ENCODE data around the gene ACSS2. TPM values are rescaled to one million over a fixed set of nuclear protein-coding genes. Genes with fewer than 3 reads are reported as not detected.

The ACSS2 gene
- total and polyA plus RNA-seq, 10 of the 15 experiments (the other 5 are each of a cell fraction or from before 2014, with no cell fraction given) = 2.8 to 37.2 (median 24.2) TPM

DNA sequence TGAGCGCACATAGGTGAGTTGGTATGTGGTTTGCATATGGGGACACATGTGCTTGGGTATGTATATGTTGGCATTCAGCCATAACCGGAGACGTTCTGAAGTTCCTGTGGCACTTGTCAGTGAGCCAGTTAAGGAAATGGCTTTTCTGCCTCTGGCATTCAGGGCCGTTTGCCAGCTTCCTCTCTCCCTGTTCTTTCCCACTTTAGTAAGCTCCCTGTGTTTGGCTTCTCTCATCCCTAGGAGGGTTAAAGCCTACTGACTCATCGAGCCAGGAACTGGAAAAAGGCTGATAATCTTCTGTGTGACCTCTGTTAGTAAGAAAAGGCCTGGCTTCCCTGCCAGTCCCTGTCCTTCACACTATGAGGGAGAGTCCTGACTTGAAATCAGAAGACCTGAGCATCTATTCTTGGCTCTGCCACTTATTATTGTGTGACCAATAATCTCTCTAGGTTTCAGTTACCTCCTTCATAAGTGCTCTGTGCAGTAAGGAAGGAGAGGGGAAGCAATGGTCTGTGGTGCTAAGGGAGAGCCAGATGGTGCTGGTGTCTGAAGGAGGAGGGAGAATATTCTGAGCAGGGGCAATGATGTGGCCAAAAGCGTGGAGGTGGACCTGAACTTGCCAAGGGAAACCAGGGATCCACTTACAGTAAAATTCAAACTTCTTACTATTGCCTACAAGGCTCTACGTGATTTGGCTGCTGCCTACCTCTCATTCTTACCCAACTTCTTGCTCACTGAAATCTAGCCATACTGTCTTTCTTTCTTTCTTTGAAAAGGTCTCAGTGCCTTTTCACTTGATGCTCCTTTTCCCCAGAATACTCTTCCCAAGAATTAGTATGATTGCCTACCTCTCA, 31.4 kb downstream of the ACSS2 start:
- ATAC-seq (no peak), FAIRE-seq (no peak), DNase-seq (ENCODE audit: low read depth, low spot score) (no peak)
- POLR2A ChIA-PET = interaction anchor here (0.6 kb wide), 1 partner anchor 34 kb away, joined by 3 read pairs; no protein-coding TSS in a partner anchor
- RAD21 ChIA-PET (ENCODE audit: unreplicated experiment) = interaction anchor here (0.7 kb wide), 1 partner anchor 15 kb away, joined by 6 read pairs; no protein-coding TSS in a partner anchor
- Histone ChIP-seq H3K27ac (ENCODE audit: control insufficient read depth, insufficient read depth) (no peak overlapping the region), H3K36me3 (ENCODE audit: control insufficient read depth in 2 of 2, insufficient read depth in 2 of 2, low read length in 1 of 2) (no peaks in the 10 kb centered on the region), H4K20me1 (ENCODE audit: control insufficient read depth, insufficient read depth) (no peaks in the 10 kb centered on the region), H3K4me2 (ENCODE audit: control insufficient read depth, insufficient read depth) (no peak overlapping the region), H3K9ac (ENCODE audit: control insufficient read depth, insufficient read depth, low read length) (no peak overlapping the region), H2AFZ (ENCODE audit: control insufficient read depth, low read depth, low read length) (no peak overlapping the region), H3K4me1 (ENCODE audit: control insufficient read depth, insufficient read depth, low read length) (no peaks in the 10 kb centered on the region), H3K4me3 (no peak overlapping the region), H3K9me3 (replicated peaks; ENCODE audit: control insufficient read depth, insufficient read depth, low read length) (no peaks in the 10 kb centered on the region), H3K79me2 (ENCODE audit: control insufficient read depth, insufficient read depth, low read length) (no peaks in the 10 kb centered on the region), H3K27me3 (replicated peaks in 1 of 2; ENCODE audit: control insufficient read depth in 2 of 2, insufficient read depth in 2 of 2, low read length in 1 of 2) (no peaks in the 10 kb centered on the region)
- CTCF ChIA-PET = interaction anchor here (1.3 kb wide), 1 partner anchor 35 kb away, joined by 5 read pairs; the partner anchor contains the start of gene GGT7
- SMC1A ChIA-PET (ENCODE audit: uncharacterized antibody, unreplicated experiment) = no interaction called here
- in situ Hi-C loops (cut with MboI) = no loop called here
- no TSS peak for BruUV-seq (replicated peaks)
- intact Hi-C loops (cut with micrococcal nuclease; ENCODE audit: unreplicated experiment) = no loop called here
- 33% methylated on average over 6 of the region's 7 CpGs for WGBS (ENCODE audit: insufficient coverage, insufficient replicate concordance, low lambda C conversion rate, missing lambda C conversion rate)
- TF ChIP-seq HDAC2 (IDR thresholded peaks at IDR 0.05) (no peak), SUPT20H (IDR thresholded peaks at IDR 0.05; ENCODE audit: borderline replicate concordance, control insufficient read depth, low read depth, low read length) (no peak), BRCA1 (IDR thresholded peaks at IDR 0.05; ENCODE audit: low read depth, low read length) (no peak), MYC (IDR thresholded peaks at IDR 0.05; ENCODE audit: insufficient read depth, insufficient read length, insufficient replicate concordance, low read length, severe bottlenecking) (no peak), MEF2B (IDR thresholded peaks at IDR 0.05; ENCODE audit: partially characterized antibody, poor library complexity, severe bottlenecking) (no peak), YBX1 (IDR thresholded peaks at IDR 0.05) (no peak), MTA3 (IDR thresholded peaks at IDR 0.05; ENCODE audit: borderline replicate concordance, low read length) (no peak), JUNB (IDR thresholded peaks at IDR 0.05) (no peak), BACH1 (IDR thresholded peaks at IDR 0.05; ENCODE audit: borderline replicate concordance) (no peak), PAX8 (IDR thresholded peaks at IDR 0.05) (no peak), KAT2A (conservative IDR thresholded peaks at IDR 0.05; ENCODE audit: control insufficient read depth, low read depth, low read length) (no peak), KLF5 (IDR thresholded peaks at IDR 0.05; ENCODE audit: partially characterized antibody) (no peak), RB1 (IDR thresholded peaks at IDR 0.05; ENCODE audit: borderline replicate concordance) (no peak), SREBF1 (IDR thresholded peaks at IDR 0.05; ENCODE audit: low read length) (no peak), SRF (IDR thresholded peaks at IDR 0.05; ENCODE audit: low read depth in 2 of 2, low read length in 2 of 2) (no peak), TBL1XR1 (IDR thresholded peaks at IDR 0.05; ENCODE audit: low read depth, low read length) (no peak)
- TF ChIP-seq, protein P1, sequence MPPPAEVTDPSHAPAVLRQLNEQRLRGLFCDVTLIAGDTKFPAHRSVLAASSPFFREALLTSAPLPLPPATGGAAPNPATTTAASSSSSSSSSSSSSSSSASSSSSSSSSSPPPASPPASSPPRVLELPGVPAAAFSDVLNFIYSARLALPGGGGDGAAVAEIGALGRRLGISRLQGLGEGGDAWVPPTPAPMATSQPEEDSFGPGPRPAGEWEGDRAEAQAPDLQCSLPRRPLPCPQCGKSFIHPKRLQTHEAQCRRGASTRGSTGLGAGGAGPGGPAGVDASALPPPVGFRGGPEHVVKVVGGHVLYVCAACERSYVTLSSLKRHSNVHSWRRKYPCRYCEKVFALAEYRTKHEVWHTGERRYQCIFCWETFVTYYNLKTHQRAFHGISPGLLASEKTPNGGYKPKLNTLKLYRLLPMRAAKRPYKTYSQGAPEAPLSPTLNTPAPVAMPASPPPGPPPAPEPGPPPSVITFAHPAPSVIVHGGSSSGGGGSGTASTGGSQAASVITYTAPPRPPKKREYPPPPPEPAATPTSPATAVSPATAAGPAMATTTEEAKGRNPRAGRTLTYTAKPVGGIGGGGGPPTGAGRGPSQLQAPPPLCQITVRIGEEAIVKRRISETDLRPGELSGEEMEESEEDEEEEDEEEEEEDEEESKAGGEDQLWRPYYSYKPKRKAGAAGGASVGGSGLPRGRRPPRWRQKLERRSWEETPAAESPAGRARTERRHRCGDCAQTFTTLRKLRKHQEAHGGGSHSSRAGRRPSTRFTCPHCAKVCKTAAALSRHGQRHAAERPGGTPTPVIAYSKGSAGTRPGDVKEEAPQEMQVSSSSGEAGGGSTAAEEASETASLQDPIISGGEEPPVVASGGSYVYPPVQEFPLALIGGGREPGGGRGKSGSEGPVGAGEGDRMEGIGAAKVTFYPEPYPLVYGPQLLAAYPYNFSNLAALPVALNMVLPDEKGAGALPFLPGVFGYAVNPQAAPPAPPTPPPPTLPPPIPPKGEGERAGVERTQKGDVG (CRISPR knock-in tag; IDR thresholded peaks at IDR 0.05) = no peak
- TF ChIP-seq, protein P2, sequence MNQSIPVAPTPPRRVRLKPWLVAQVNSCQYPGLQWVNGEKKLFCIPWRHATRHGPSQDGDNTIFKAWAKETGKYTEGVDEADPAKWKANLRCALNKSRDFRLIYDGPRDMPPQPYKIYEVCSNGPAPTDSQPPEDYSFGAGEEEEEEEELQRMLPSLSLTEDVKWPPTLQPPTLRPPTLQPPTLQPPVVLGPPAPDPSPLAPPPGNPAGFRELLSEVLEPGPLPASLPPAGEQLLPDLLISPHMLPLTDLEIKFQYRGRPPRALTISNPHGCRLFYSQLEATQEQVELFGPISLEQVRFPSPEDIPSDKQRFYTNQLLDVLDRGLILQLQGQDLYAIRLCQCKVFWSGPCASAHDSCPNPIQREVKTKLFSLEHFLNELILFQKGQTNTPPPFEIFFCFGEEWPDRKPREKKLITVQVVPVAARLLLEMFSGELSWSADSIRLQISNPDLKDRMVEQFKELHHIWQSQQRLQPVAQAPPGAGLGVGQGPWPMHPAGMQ (IDR thresholded peaks at IDR 0.05; ENCODE audit: borderline replicate concordance) = no peak

All from GM12878 (cell line).